ENCODE results near the gene PARK7. TPM values are rescaled to one million over a fixed set of nuclear protein-coding genes. Genes with fewer than 3 reads are reported as not detected.

The PARK7 gene
- total and polyA plus RNA-seq, 12 donors: 266 to 697 (median 398) TPM

DNA sequence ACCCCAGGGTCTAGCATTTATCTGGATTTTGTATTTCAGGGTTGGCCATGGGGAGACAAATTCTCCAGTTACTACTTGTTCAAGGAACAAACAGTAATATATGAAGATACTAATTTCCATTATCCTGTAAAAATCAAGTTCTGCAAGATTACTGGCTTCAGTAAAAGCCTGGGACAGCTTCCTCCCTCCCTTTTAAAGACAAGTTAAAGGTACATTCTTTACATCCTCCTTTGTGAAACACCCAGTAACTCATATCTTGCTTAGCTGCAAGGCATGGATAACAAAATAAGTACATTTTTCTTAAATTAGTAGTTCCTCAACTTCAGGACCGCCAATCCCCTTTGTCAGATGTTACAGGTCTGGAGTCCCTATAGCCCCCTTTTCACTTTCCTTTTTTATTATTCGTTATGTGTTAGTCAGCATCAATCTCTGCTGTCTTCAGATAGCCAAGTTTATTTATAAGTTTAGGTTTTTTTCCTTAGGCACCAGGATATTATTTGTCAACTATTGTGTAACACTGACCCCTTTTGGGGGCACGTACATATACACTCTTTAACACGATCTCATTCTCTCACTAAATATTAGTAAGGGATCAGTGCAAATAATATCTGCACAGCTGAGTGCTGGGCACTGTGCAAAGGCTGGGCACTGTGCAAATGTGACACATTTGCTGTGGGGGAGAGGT is 54.8 kb downstream of the PARK7 start:
- H3K4me3 ChIP-seq: no peak overlapping the region
- intact Hi-C loops (cut with DNase I): loop anchor here in 1 of 2 donors (5.0 kb wide), 1 partner anchor 34 kb away; no protein-coding TSS in a partner anchor
- 29 to 34% (median 31%) methylated on average over 4 of the region's 4 CpGs for WGBS, 4 donors
- peaks cover 0 to 19% of the 10 kb centered on the region in 2 donors for H3K36me3 ChIP-seq (replicated peaks in 1 of 2)
- H3K27me3 ChIP-seq: no peaks in the 10 kb centered on the region
- H3K4me1 ChIP-seq (replicated peaks in 1 of 2): peaks cover 34 to 58% of the 10 kb centered on the region in 2 donors
- peak overlapping the region in 4 of 5 donors; percentile 57 to 84 (median 70) for H3K27ac ChIP-seq
- no peak for DNase-seq
- TF ChIP-seq, protein P1, sequence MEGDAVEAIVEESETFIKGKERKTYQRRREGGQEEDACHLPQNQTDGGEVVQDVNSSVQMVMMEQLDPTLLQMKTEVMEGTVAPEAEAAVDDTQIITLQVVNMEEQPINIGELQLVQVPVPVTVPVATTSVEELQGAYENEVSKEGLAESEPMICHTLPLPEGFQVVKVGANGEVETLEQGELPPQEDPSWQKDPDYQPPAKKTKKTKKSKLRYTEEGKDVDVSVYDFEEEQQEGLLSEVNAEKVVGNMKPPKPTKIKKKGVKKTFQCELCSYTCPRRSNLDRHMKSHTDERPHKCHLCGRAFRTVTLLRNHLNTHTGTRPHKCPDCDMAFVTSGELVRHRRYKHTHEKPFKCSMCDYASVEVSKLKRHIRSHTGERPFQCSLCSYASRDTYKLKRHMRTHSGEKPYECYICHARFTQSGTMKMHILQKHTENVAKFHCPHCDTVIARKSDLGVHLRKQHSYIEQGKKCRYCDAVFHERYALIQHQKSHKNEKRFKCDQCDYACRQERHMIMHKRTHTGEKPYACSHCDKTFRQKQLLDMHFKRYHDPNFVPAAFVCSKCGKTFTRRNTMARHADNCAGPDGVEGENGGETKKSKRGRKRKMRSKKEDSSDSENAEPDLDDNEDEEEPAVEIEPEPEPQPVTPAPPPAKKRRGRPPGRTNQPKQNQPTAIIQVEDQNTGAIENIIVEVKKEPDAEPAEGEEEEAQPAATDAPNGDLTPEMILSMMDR (IDR thresholded peaks at IDR 0.05): no peak
- TF ChIP-seq POLR2A (IDR thresholded peaks at IDR 0.05): no peak
- H3K9me3 ChIP-seq (replicated peaks in 1 of 3): no peaks in the 10 kb centered on the region

DNA sequence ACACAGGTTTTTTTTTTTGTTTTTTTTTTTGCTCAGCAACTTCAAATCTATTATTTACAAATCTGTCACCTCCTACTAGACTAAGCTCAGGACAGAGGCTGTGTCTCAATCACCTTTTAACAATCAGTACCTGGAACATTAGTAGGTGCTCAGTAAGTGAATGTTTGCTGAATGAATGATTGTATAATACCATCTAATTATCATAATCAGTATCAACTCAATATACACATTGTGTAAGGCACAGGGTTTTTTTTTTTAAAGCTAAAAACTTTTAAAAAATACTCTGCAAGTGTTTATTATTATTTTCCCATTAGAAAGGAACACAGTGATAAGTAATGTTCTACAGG is 55.4 kb downstream of the PARK7 start:
- Histone ChIP-seq H3K36me3 (replicated peaks in 1 of 2) (peaks cover 0 to 18% of the 10 kb centered on the region in 2 donors), H3K4me1 (replicated peaks in 1 of 2) (peaks cover 34 to 63% of the 10 kb centered on the region in 2 donors), H3K9me3 (replicated peaks in 1 of 3) (no peaks in the 10 kb centered on the region), H3K4me3 (no peak overlapping the region), H3K27ac (peak overlapping the region in 3 of 5 donors; percentile 10 to 82 (median 57)), H3K27me3 (no peaks in the 10 kb centered on the region)
- intact Hi-C loops (cut with DNase I): loop anchor here in 1 of 2 donors (5.0 kb wide), 1 partner anchor 35 kb away; no protein-coding TSS in a partner anchor
- TF ChIP-seq POLR2A (IDR thresholded peaks at IDR 0.05): no peak
- DNase-seq: no peak

DNA sequence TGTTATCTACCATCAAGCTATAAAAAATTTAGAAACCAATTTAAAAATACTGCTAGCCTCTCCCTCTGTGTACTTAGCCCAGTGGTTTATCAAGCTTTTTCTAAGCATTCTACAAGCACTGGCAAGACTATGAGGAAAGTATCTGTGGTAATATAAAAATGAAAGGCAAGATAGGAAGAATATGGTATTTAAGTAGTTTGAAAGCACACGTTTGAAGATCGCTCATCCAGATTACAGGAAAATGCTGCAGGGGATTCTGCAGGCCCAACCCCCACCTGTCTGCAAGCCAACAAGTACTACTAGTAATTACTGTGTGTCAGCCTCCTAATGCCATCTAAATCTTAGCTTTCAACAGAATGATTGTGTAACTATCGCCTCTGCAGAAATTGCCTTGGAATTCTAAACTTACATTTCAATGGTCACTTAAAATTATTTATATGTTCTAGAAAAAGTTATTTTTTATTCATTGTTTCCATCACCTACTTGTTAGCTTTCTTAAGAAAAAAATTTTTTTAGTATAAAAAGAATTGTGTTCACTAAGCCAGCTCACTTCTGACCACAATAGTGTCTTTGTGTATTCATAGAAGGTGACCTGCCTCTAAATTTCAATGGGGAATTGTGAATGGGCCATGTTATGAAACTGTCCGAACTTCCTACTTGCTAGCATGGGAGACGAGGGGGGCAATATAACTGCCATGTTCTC is 56.1 kb downstream of the PARK7 start:
- H3K4me3 ChIP-seq: no peak overlapping the region

DNA sequence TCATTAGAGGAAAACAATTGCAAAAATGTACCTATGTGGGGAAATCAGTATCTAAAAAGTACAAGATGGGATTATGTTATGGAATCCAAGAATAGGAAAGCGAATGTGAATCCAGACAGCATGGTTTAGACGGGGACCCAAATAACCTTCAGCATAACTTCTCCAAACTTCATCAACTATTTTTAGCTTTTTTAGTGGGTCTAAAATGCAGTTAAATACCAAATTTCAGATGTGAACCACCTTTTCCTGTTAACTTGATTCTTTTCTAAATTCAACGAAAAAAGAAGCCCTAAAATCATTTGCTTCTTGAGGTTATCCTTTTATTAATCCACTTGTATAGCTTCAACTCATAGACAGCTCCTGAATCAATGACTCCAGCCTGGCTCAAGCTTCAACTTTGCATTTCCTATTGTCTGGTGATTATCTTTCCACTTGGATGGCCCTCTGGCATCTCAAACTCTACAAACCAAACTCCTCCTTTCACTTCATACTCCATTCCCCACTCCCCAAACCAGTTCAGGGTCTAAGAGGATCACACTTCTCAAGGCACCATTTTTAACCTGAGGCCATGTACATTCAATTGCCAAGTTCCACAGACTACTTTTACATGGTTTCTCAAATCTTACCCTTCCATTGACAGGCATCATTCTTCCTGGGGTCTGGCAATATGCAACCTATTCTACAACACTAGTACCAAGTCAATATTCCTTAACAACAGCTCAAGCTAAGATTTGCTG is 57.1 kb downstream of the PARK7 start:
- intact Hi-C loops (cut with DNase I): loop anchor here in 1 of 2 donors (5.0 kb wide), 1 partner anchor 36 kb away; no protein-coding TSS in a partner anchor
- H3K4me3 ChIP-seq: no peak overlapping the region
- H3K4me1 ChIP-seq (replicated peaks in 1 of 2): peaks cover 44 to 81% of the 10 kb centered on the region in 2 donors
- H3K9me3 ChIP-seq (replicated peaks in 1 of 3): no peaks in the 10 kb centered on the region
- TF ChIP-seq POLR2A (IDR thresholded peaks at IDR 0.05): no peak
- TF ChIP-seq, protein P1 (IDR thresholded peaks at IDR 0.05): no peak
- 87 to 94% (median 89%) methylated on average over 3 of the region's 3 CpGs for WGBS, 4 donors
- DNase-seq: no peak
- H3K36me3 ChIP-seq (replicated peaks in 1 of 2): peaks cover 0 to 7% of the 10 kb centered on the region in 2 donors
- H3K27me3 ChIP-seq: no peaks in the 10 kb centered on the region
- H3K27ac ChIP-seq: peak overlapping the region in 1 of 5 donors; percentile 8

More for the DNA sequence above, 56.1 kb downstream of the PARK7 start:
- Histone ChIP-seq H3K4me1 (replicated peaks in 1 of 2) (peaks cover 34 to 71% of the 10 kb centered on the region in 2 donors), H3K9me3 (replicated peaks in 1 of 3) (no peaks in the 10 kb centered on the region), H3K27ac (peak overlapping the region in 4 of 5 donors; percentile 8 to 82 (median 34)), H3K27me3 (no peaks in the 10 kb centered on the region), H3K36me3 (replicated peaks in 1 of 2) (peaks cover 0 to 17% of the 10 kb centered on the region in 2 donors)
- DNase-seq: peak in 2 of 7 donors; percentile 32 to 47
- intact Hi-C loops (cut with DNase I): loop anchor here in 1 of 2 donors (5.0 kb wide), 1 partner anchor 35 kb away; no protein-coding TSS in a partner anchor
- TF ChIP-seq POLR2A (IDR thresholded peaks at IDR 0.05): no peak
- TF ChIP-seq, protein P1 (IDR thresholded peaks at IDR 0.05): no peak
- 45 to 51% (median 48%) methylated on average over 5 of the region's 5 CpGs for WGBS, 4 donors

Data from adrenal gland (tissue), 12 donors.